Spleen (tissue), 11 donors: Measurements from ENCODE around the gene KIAA1328. TPM values are rescaled to one million over a fixed set of nuclear protein-coding genes. Genes with fewer than 3 reads are reported as not detected.

ENCODE experiments used
- DNase-seq: peaks from one replicate; pipeline ENCODE4 v3.0.0-alpha.2; 2020
- H3K27ac ChIP-seq, 8 donors: fragments of 200-600 bp; sonication (generic) in 7 of 8; 1 replicate in 4 of 8; 2 replicates in 4 of 8; pipeline versions ENCODE4 v1.5.0 to v1.8.0; 2016 to 2021; ENCODE audit warnings: inconsistent platforms in 4 of 8, mild to moderate bottlenecking in 4 of 8, moderate library complexity in 1 of 8
- H3K27me3 ChIP-seq, 7 donors: fragments of 200-600 bp; sonication (generic) in 6 of 7; replicated peaks in 1 of 7; 1 replicate in 4 of 7; 2 replicates in 3 of 7; pipeline versions ENCODE4 v1.5.0 to v1.8.0; 2016 to 2021; ENCODE audit warnings: inconsistent platforms in 3 of 7, mild to moderate bottlenecking in 1 of 7
- H3K36me3 ChIP-seq, 6 donors: fragments of 200-600 bp; sonication (generic) in 5 of 6; 1 replicate in 4 of 6; 2 replicates in 2 of 6; pipeline versions ENCODE4 v1.5.0 to v1.8.0; 2016 to 2021; ENCODE audit warnings: inconsistent platforms in 2 of 6
- H3K4me1 ChIP-seq, 6 donors: fragments of 200-600 bp; sonication (generic) in 5 of 6; 1 replicate in 3 of 6; 2 replicates in 3 of 6; pipeline versions ENCODE4 v1.5.0 to v1.8.0; 2016 to 2021; ENCODE audit warnings: inconsistent platforms in 3 of 6
- H3K4me3 ChIP-seq, 8 donors: fragments of 200-600 bp; sonication (generic) in 7 of 8; 1 replicate in 4 of 8; 2 replicates in 4 of 8; pipeline versions ENCODE4 v1.5.0 to v1.8.0; 2016 to 2021; ENCODE audit warnings: inconsistent platforms in 4 of 8, mild to moderate bottlenecking in 4 of 8, moderate library complexity in 2 of 8
- H3K9me3 ChIP-seq, 8 donors: fragments of 200-600 bp; sonication (generic) in 7 of 8; 1 replicate in 4 of 8; 2 replicates in 4 of 8; pipeline versions ENCODE4 v1.5.0 to v1.8.0; 2016 to 2021; ENCODE audit warnings: inconsistent platforms in 4 of 8
- POLR2A ChIP-seq, 3 donors: fragments of 450-650 bp; IDR thresholded peaks; one replicate each; pipeline ENCODE4 v1.5.1; 2017; ENCODE audit warnings: antibody characterized with exemption in 3 of 3, mild to moderate bottlenecking in 1 of 3
- POLR2AphosphoS5 ChIP-seq, 3 donors: sonication (generic); formaldehyde crosslinking; IDR thresholded peaks; one replicate each; pipeline ENCODE4 v1.5.1; 2017; ENCODE audit warnings: antibody characterized with exemption in 3 of 3
- WGBS, 5 donors: extraction: QIAGEN DNeasy Blood & Tissue Kit in 3 of 5; methylation state at CpG; one replicate each; pipeline versions ENCODE4 v1.1.5 to v1.1.7; 2013 to 2018; 5-methylcytosine and 5-hydroxymethylcytosine counted together
- intact Hi-C: fragments of 100-400 bp; cut with DNase I; formaldehyde crosslinking; loops from one replicate; pipeline ENCODE4 v1.15.0; 2023; ENCODE audit warnings: low total_unique reads
- polyA plus RNA-seq, 3 donors: library from polyadenylated mRNA; stranded (reverse); fragments of 200-250 nt; gene quantifications; one replicate each; pipeline ENCODE4 v1.2.1, GENCODE V29; 2013
- total RNA-seq, 7 donors: library from RNA; depleted of rRNA in 3 of 7; stranded (reverse); fragments of >200 nt in 3 of 7; fragmentation: NEBNext Ultra II Directional in 4 of 7; extraction: Animal tissue kit (Norgen Biotek cat#: 25700) in 4 of 7; gene quantifications; one replicate each; pipeline versions ENCODE4 v1.1.0 to v1.2.1, GENCODE V29; 2016 to 2021
- TF ChIP-seq, protein P1 (sequence below), 11 experiments: fragments of 200-600 bp in 7 of 11; fragments of 450-650 bp in 4 of 11; sonication (generic) in 4 of 11; IDR thresholded peaks in 8 of 11; conservative IDR thresholded peaks in 3 of 11; 1 replicate in 7 of 11; 2 replicates in 4 of 11; pipeline versions ENCODE4 v1.4.0 to v1.8.0; 2016 to 2021; ENCODE audit warnings: antibody characterized with exemption in 11 of 11, inconsistent platforms in 4 of 11, mild to moderate bottlenecking in 1 of 11
- donor health status: healthy with polysubstance abuse.
- donor health status: DM: no; HTN: no; CAD: no; lungs with moderate emphysema.
- donor health status: DM: no; HTN: no; CAD: no.
- donor health status: Bipolar disorder and iron deficiency.
- donor health status: healthy.
- donor health status: DM: no; HTN: no; CAD: no.
- donor health status: DM: yes; HTN: yes; CAD: no.

The KIAA1328 gene
- total and polyA plus RNA-seq, 10 donors: 1.9 to 27.1 (median 14.9) TPM

DNA sequence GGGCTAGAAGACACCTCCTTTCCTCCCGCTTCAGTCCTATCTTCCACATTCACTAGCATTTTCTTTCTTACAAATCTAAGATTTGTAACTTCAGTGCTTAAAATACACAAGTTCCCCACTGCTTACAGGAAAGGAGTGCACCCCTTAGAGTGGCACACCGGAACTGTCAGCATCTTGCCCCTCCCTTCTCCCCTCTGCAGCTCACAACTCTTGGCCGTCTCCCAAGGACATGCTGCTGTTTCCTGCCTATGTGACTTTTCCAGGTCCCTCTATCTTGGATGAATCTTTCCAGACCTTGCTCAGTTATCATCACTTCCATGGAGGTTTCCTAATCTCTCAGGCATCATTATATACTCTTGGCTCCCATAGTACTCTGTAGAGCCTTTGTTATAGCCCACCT lies 401.8 kb downstream of the KIAA1328 start:
- no peak overlapping the region for H3K27ac ChIP-seq
- intact Hi-C loops: no loop called here
- no peak overlapping the region for H3K4me3 ChIP-seq
- 50 to 65% (median 63%) methylated on average over 3 of the region's 3 CpGs for WGBS, 5 donors
- peaks cover 0 to 4% (median 0%) of the 10 kb centered on the region in 6 donors for H3K4me1 ChIP-seq
- no peak for DNase-seq
- H3K9me3 ChIP-seq: no peaks in the 10 kb centered on the region
- TF ChIP-seq POLR2AphosphoS5 (IDR thresholded peaks at IDR 0.05) (no peak), POLR2A (IDR thresholded peaks at IDR 0.05) (no peak)
- TF ChIP-seq, protein P1, sequence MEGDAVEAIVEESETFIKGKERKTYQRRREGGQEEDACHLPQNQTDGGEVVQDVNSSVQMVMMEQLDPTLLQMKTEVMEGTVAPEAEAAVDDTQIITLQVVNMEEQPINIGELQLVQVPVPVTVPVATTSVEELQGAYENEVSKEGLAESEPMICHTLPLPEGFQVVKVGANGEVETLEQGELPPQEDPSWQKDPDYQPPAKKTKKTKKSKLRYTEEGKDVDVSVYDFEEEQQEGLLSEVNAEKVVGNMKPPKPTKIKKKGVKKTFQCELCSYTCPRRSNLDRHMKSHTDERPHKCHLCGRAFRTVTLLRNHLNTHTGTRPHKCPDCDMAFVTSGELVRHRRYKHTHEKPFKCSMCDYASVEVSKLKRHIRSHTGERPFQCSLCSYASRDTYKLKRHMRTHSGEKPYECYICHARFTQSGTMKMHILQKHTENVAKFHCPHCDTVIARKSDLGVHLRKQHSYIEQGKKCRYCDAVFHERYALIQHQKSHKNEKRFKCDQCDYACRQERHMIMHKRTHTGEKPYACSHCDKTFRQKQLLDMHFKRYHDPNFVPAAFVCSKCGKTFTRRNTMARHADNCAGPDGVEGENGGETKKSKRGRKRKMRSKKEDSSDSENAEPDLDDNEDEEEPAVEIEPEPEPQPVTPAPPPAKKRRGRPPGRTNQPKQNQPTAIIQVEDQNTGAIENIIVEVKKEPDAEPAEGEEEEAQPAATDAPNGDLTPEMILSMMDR (IDR thresholded peaks at IDR 0.05 in 8 of 11, conservative IDR thresholded peaks at IDR 0.05 in 3 of 11): no peak
- H3K27me3 ChIP-seq: no peaks in the 10 kb centered on the region
- no peaks in the 10 kb centered on the region for H3K36me3 ChIP-seq

DNA sequence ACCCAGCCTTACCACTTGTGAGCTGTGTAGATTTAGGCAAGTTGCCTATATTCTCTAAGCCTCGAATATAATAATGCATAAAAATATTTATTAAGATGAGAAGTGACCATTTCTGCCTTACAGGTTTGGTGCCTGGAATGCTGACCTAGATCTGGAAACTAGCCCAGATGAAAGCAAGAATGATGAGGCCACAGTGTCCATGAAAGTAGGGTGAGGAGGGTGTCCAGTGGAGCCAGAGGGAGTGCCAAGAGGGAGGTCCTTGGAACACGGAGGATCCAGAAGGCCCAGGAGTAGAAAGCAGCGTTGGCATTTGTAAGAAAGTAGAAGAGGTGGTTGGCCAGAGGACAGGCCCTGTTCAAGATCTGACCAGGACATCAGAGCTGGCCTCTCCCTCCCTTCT lies 402.3 kb downstream of the KIAA1328 start:
- no peaks in the 10 kb centered on the region for H3K9me3 ChIP-seq
- no peak overlapping the region for H3K4me3 ChIP-seq
- no peaks in the 10 kb centered on the region for H3K27me3 ChIP-seq
- no peak overlapping the region for H3K27ac ChIP-seq
- WGBS, 5 donors: 75 to 90% (median 83%) methylated on average over 3 of the region's 3 CpGs
- TF ChIP-seq, protein P1 (IDR thresholded peaks at IDR 0.05 in 8 of 11, conservative IDR thresholded peaks at IDR 0.05 in 3 of 11): no peak
- TF ChIP-seq POLR2A (IDR thresholded peaks at IDR 0.05): no peak
- no peak for TF ChIP-seq POLR2AphosphoS5 (IDR thresholded peaks at IDR 0.05)
- H3K36me3 ChIP-seq: no peaks in the 10 kb centered on the region
- intact Hi-C loops: no loop called here
- no peak for DNase-seq
- H3K4me1 ChIP-seq: peaks cover 0 to 4% (median 0%) of the 10 kb centered on the region in 6 donors

DNA sequence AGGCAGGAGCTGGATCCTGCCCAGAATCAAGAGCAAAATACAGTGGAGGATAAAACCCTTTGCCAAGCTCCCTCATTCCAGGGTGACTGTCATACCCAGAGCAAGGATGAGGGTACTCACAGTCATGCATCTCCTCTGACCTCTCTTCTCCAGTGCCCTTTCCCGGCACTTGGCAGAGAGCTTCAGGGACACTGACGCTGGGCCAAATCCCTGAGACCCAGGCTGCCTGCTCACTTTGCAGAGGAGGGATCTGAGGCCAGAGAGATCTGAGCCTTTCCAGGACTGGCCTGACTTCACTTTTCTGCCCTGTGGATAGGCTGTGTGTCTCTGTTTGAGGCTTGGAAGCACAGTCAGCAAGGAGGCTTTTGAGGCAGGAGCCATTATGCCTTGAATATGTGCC lies 406.7 kb downstream of the KIAA1328 start:
- Histone ChIP-seq H3K4me1 (peaks cover 0 to 4% (median 0%) of the 10 kb centered on the region in 6 donors), H3K4me3 (no peak overlapping the region), H3K36me3 (no peaks in the 10 kb centered on the region), H3K27ac (no peak overlapping the region), H3K9me3 (no peaks in the 10 kb centered on the region), H3K27me3 (no peaks in the 10 kb centered on the region)
- DNase-seq: no peak
- 64 to 87% (median 80%) methylated on average over 2 of the region's 2 CpGs for WGBS, 5 donors
- TF ChIP-seq POLR2AphosphoS5 (IDR thresholded peaks at IDR 0.05): no peak
- TF ChIP-seq, protein P1 (IDR thresholded peaks at IDR 0.05 in 8 of 11, conservative IDR thresholded peaks at IDR 0.05 in 3 of 11): no peak
- no peak for TF ChIP-seq POLR2A (IDR thresholded peaks at IDR 0.05)
- intact Hi-C loops: no loop called here

DNA sequence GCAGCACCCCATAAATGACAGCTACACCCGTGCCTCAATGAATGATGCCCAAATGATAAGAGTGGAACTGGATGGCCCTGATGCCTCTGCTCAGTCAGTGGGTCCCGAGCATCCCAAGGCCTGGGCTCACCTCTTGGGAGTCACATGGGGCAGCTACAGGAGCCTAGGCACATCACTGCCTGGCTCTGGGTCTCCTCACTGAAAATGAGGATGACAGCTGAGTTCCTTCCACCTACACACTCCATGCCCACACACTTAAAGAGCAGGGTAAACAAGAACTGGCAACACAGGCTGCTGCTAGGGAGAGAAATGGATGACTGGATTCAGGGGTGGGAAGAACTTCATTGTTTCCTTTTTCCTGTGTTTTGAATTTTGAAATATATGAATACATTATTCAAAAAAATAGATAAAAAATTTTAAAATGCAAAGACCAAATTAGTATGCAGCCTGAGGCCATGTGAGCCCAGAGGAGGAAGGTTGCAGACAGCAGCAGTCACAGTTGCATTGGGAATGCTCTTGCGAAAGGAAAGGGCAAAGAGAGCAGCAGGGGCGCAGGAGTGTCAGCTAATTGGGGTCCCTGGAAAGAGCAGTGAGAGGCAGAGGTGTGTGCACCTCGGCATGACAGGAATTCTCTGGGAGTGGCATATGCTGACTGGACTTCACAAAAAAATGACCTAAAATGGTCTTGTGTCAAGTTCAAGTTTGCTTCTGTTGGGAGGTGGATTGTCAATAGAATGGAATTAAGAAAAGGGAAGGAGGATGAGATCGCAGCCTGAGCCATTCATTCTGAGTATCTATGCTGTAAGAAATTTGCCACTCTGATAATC lies 409.6 kb downstream of the KIAA1328 start:
- H3K9me3 ChIP-seq: no peaks in the 10 kb centered on the region
- intact Hi-C loops: no loop called here
- H3K4me3 ChIP-seq: no peak overlapping the region
- 78 to 89% (median 85%) methylated on average over 6 of the region's 6 CpGs for WGBS, 5 donors
- TF ChIP-seq POLR2AphosphoS5 (IDR thresholded peaks at IDR 0.05): no peak
- H3K4me1 ChIP-seq: peaks cover 0 to under 1% (median 0%) of the 10 kb centered on the region in 6 donors
- H3K27me3 ChIP-seq: peaks cover 0 to 19% (median 0%) of the 10 kb centered on the region in 7 donors
- no peak overlapping the region for H3K27ac ChIP-seq
- no peak for DNase-seq
- no peaks in the 10 kb centered on the region for H3K36me3 ChIP-seq
